NB4 (cell line): ENCODE measurements around the gene VILL.

ENCODE experiments used
- DNase-seq: peaks from one replicate; pipeline ENCODE4 v3.0.0; 2010; ENCODE audit warnings: low read depth
- H3K4me3 ChIP-seq: one replicate; pipeline ENCODE4 v1.5.1; 2011; ENCODE audit warnings: mild to moderate bottlenecking, low read depth, low read length, moderate library complexity
- MYC ChIP-seq: IDR thresholded peaks from 2 replicates; pipeline ENCODE4 v1.6.1; 2011; ENCODE audit warnings: low read depth, low read length
- POLR2A ChIP-seq: IDR thresholded peaks from 2 replicates; pipeline ENCODE4 v1.6.1; 2011; ENCODE audit warnings: mild to moderate bottlenecking; ENCODE audit not compliant: insufficient read length; ENCODE audit errors: extremely low read depth
- TF ChIP-seq, protein P1 (sequence below): IDR thresholded peaks from 2 replicates; pipeline ENCODE4 v1.6.1; 2011; ENCODE audit warnings: low read depth, low read length
- TF ChIP-seq, protein P2 (sequence below): IDR thresholded peaks from one replicate; pipeline ENCODE4 v1.5.1; 2012; ENCODE audit warnings: low read depth, low read length

Gene VILL

DNA sequence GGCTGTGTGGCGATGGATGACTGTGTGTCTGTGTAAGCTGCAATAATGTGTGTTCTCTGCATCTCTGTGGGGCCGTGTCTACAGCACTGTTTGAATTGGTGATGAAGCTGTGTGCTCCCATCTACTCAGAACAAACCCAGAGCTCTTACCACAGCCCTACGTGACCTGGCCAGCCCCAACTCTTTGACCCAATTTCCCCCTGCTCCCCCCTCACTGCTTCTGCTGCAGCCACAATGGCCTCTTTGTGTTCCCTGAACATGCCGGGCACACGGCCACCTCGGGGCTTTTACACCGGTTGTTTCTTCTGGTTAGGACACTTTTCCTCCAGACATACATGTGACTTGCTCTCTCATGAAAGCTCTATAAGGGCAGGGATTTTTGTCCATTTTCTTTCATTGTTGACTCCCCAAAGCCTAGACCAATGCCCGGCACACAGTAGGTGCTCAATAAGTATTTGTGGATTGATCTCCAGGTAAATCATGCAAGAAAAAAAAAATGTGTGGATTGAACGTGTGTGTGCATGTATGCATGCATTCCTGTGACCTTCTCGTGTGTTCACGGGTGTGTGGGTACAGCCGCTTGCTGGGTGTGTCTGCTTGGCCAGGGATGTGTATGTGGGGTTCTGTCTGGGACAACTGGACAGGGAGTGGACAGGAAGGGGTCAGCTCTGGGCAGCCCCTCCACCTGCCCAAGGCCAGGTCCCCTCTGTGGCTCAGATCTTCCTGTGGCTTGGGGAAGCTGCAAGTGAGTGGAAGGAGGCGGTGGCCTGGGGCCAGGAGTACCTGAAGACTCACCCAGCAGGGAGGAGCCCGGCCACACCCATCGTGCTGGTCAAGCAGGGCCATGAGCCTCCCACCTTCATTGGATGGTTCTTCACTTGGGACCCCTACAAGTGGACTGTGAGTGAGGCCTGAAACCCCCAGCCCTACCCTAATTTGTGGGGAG is 14.8 kb downstream of the VILL start:
- no peak overlapping the region for H3K4me3 ChIP-seq
- TF ChIP-seq, protein P1, sequence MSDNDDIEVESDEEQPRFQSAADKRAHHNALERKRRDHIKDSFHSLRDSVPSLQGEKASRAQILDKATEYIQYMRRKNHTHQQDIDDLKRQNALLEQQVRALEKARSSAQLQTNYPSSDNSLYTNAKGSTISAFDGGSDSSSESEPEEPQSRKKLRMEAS: no peak
- TF ChIP-seq, protein P2, sequence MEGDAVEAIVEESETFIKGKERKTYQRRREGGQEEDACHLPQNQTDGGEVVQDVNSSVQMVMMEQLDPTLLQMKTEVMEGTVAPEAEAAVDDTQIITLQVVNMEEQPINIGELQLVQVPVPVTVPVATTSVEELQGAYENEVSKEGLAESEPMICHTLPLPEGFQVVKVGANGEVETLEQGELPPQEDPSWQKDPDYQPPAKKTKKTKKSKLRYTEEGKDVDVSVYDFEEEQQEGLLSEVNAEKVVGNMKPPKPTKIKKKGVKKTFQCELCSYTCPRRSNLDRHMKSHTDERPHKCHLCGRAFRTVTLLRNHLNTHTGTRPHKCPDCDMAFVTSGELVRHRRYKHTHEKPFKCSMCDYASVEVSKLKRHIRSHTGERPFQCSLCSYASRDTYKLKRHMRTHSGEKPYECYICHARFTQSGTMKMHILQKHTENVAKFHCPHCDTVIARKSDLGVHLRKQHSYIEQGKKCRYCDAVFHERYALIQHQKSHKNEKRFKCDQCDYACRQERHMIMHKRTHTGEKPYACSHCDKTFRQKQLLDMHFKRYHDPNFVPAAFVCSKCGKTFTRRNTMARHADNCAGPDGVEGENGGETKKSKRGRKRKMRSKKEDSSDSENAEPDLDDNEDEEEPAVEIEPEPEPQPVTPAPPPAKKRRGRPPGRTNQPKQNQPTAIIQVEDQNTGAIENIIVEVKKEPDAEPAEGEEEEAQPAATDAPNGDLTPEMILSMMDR: no peak
- TF ChIP-seq POLR2A (no peak), MYC (no peak)
- no peak for DNase-seq

DNA sequence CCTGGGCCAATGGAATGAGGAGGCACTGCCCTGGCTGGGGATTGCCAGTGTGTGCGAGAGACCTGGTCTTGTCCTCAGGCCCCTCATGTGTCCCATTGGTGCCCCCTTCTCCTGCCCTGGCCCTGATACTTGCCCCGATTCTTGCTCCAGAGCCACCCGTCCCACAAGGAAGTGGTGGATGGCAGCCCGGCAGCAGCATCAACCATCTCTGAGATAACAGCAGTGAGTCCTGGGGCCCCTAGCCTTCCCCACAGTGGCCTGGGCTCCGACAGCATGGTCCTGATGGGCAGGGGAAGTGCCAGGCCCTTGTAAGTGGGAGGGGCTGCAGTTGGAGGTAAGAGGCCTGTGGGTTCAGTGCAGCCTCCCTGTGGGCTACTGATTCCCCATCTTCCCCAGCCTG is 15.4 kb downstream of the VILL start:
- H3K4me3 ChIP-seq: no peak overlapping the region
- DNase-seq: no peak
- TF ChIP-seq MYC: no peak
- no peak for TF ChIP-seq POLR2A
- TF ChIP-seq, protein P1: no peak
- TF ChIP-seq, protein P2: no peak

DNA sequence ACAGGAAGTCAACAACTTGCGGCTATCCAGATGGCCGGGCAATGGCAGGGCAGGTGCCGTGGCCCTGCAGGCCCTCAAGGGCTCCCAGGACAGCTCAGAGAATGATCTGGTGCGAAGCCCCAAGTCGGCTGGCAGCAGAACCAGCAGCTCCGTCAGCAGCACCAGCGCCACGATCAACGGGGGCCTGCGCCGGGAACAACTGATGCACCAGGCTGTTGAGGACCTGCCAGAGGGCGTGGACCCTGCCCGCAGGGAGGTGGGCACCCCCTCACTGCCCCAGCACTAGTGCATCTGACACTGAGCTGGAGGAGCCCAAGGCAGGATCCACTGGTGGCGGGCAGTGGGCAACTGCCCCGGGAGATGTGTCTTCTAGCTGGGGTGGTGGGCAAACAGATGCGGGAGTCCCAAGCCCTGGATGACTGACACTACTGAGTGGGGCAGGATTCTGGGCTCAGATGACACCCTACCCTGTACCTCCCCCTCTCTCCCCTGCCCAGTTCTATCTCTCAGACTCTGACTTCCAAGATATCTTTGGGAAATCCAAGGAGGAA is 15.9 kb downstream of the VILL start:
- H3K4me3 ChIP-seq: no peak overlapping the region
- no peak for DNase-seq
- TF ChIP-seq, protein P1: no peak
- TF ChIP-seq, protein P2: no peak
- TF ChIP-seq MYC (no peak), POLR2A (no peak)

GRCh38 chr3:38007754-38008090 is 17.1 kb downstream of the VILL start:
- no peak overlapping the region for H3K4me3 ChIP-seq
- DNase-seq: no peak
- no peak for TF ChIP-seq POLR2A
- TF ChIP-seq MYC: no peak
- TF ChIP-seq, protein P2: no peak
- TF ChIP-seq, protein P1: no peak

- H3K4me3 ChIP-seq: no peak overlapping the region
- DNase-seq: no peak
- TF ChIP-seq, protein P1: no peak
- TF ChIP-seq MYC: no peak
- no peak for TF ChIP-seq POLR2A
- TF ChIP-seq, protein P2: no peak
Measured at GRCh38 chr3:38008191-38008701, 17.7 kb downstream of the VILL start.
